ENCODE results near the gene PAQR7. TPM values are rescaled to one million over a fixed set of nuclear protein-coding genes. Genes with fewer than 3 reads are reported as not detected.

The PAQR7 gene
- total RNA-seq, 1 experiment from 2014 or later: 6.7 TPM

DNA sequence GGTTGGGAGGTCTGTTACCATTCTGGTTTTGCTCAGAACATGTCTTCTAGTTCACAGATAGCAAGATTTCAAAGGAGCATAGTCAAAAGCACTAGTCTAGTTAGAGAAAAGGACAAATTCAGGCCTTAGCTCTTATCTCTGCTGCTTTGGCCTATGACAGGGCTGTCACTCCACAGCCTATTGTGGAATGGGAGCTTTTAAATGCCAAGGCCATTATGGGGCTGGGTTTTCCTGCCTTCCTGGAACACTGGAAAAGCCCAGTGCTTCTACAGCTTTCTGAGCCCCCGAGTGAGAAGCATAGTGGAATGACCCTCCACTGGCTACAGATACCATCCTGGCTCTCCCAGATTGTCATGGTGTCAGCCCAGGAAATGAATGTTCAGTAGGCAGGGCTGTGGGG, 46.5 kb downstream of the PAQR7 start:
- POLR2A ChIA-PET: no interaction called here
- TF ChIP-seq TCF7 (CRISPR knock-in tag; IDR thresholded peaks at IDR 0.05; ENCODE audit: low read depth) (no peak), NFATC4 (CRISPR knock-in tag; IDR thresholded peaks at IDR 0.05) (no peak), ELF4 (CRISPR knock-in tag; IDR thresholded peaks at IDR 0.05; ENCODE audit: low read depth) (no peak), ZNF121 (CRISPR knock-in tag; IDR thresholded peaks at IDR 0.05) (no peak), RELA (CRISPR knock-in tag; IDR thresholded peaks at IDR 0.05; ENCODE audit: borderline replicate concordance) (no peak), HMGA2 (CRISPR knock-in tag; IDR thresholded peaks at IDR 0.05) (no peak), PRDM15 (CRISPR knock-in tag; IDR thresholded peaks at IDR 0.05) (no peak), IRF2 (CRISPR knock-in tag; IDR thresholded peaks at IDR 0.05; ENCODE audit: borderline replicate concordance, low read depth) (no peak), ZNF219 (CRISPR knock-in tag; IDR thresholded peaks at IDR 0.05; ENCODE audit: borderline replicate concordance) (no peak), FOXP4 (CRISPR knock-in tag; IDR thresholded peaks at IDR 0.05) (no peak), NR1H2 (CRISPR knock-in tag; IDR thresholded peaks at IDR 0.05) (no peak), ATF3 (CRISPR knock-in tag; conservative IDR thresholded peaks at IDR 0.05) (no peak), USF1 (CRISPR knock-in tag; IDR thresholded peaks at IDR 0.05) (no peak)
- TF ChIP-seq, protein P1, sequence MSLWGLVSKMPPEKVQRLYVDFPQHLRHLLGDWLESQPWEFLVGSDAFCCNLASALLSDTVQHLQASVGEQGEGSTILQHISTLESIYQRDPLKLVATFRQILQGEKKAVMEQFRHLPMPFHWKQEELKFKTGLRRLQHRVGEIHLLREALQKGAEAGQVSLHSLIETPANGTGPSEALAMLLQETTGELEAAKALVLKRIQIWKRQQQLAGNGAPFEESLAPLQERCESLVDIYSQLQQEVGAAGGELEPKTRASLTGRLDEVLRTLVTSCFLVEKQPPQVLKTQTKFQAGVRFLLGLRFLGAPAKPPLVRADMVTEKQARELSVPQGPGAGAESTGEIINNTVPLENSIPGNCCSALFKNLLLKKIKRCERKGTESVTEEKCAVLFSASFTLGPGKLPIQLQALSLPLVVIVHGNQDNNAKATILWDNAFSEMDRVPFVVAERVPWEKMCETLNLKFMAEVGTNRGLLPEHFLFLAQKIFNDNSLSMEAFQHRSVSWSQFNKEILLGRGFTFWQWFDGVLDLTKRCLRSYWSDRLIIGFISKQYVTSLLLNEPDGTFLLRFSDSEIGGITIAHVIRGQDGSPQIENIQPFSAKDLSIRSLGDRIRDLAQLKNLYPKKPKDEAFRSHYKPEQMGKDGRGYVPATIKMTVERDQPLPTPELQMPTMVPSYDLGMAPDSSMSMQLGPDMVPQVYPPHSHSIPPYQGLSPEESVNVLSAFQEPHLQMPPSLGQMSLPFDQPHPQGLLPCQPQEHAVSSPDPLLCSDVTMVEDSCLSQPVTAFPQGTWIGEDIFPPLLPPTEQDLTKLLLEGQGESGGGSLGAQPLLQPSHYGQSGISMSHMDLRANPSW (CRISPR knock-in tag; conservative IDR thresholded peaks at IDR 0.05; ENCODE audit: low read depth): no peak
- TF ChIP-seq, protein P2, sequence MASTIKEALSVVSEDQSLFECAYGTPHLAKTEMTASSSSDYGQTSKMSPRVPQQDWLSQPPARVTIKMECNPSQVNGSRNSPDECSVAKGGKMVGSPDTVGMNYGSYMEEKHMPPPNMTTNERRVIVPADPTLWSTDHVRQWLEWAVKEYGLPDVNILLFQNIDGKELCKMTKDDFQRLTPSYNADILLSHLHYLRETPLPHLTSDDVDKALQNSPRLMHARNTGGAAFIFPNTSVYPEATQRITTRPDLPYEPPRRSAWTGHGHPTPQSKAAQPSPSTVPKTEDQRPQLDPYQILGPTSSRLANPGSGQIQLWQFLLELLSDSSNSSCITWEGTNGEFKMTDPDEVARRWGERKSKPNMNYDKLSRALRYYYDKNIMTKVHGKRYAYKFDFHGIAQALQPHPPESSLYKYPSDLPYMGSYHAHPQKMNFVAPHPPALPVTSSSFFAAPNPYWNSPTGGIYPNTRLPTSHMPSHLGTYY (CRISPR knock-in tag; IDR thresholded peaks at IDR 0.05): no peak
- TF ChIP-seq, protein P3, sequence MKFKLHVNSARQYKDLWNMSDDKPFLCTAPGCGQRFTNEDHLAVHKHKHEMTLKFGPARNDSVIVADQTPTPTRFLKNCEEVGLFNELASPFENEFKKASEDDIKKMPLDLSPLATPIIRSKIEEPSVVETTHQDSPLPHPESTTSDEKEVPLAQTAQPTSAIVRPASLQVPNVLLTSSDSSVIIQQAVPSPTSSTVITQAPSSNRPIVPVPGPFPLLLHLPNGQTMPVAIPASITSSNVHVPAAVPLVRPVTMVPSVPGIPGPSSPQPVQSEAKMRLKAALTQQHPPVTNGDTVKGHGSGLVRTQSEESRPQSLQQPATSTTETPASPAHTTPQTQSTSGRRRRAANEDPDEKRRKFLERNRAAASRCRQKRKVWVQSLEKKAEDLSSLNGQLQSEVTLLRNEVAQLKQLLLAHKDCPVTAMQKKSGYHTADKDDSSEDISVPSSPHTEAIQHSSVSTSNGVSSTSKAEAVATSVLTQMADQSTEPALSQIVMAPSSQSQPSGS (CRISPR knock-in tag; IDR thresholded peaks at IDR 0.05; ENCODE audit: borderline replicate concordance, low read depth): no peak
- CTCF ChIA-PET: interaction anchor here (1.6 kb wide), 1 partner anchor 67 kb away, joined by 5 read pairs; no protein-coding TSS in a partner anchor
- Mint-ChIP-seq H3K27ac (no peak overlapping the region), H3K4me1 (no peaks in the 10 kb centered on the region), H3K9me3 (no peaks in the 10 kb centered on the region), H3K4me3 (no peak overlapping the region), H3K36me3 (peaks cover 54% of the 10 kb centered on the region), H3K27me3 (ENCODE audit: low read depth) (no peaks in the 10 kb centered on the region)
- no peak for DNase-seq (ENCODE audit: low spot score)
- no peak for ATAC-seq

Data from WTC11 (cell line).